ENCODE data around the gene MSMB.
"Not testable (repeated sequence)": the region's sequence is repeated elsewhere in the genome, so short reads cannot be mapped to it uniquely, and the experiment has no call there.

Gene MSMB

DNA sequence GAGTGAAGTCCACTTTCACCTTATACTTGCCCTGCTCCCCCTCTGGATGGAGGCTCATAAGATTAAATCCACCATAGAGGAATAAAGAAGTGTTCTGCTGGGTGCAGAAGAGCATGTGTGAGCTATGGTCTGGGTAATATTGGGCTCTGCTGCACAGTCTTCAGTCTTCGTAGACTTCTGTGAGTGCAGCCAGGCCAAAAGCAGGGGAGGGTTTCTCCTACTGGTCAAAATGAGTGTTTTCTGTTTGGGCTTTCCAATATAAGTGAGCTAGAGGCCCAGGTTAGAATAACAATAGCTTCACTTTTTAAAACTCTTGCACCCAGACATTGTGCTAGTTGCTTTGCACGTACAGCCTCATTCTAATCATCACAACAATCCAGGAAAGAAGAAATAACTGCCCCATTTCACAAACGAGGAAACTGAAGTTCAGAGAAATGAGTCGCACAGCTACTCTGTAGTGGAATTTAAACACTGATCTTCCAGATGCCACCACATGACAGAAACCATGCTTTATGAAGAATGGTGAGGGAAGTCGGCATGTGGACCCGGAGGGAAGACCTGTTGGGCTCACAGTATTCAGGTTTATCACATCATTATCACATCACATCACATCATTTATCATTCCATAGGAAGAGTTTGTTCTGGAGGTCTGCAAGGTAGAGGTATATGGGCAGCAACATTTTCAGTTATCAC lies 23.8 kb upstream of the MSMB start:
- no peak for DNase-seq

DNA sequence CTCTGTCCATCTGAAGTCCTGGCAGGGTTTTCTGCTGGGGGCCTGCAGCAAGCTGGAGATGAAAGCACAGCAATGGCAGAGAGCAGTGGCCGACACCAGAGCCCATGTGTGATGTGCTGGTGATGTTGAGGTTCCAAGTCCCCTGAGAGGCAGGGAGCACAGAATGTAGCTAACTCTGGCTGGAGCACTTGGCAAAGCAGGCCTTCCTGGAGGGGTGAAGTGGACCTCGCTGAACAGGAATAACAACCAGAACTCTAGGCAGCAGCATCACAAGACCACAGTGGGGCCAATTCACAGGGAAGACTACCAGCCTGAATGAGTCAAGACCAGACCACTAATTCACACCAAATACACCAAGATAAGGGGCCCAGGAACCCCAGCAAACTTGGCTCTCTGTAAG lies 22.8 kb upstream of the MSMB start:
- DNase-seq = no peak

DNA sequence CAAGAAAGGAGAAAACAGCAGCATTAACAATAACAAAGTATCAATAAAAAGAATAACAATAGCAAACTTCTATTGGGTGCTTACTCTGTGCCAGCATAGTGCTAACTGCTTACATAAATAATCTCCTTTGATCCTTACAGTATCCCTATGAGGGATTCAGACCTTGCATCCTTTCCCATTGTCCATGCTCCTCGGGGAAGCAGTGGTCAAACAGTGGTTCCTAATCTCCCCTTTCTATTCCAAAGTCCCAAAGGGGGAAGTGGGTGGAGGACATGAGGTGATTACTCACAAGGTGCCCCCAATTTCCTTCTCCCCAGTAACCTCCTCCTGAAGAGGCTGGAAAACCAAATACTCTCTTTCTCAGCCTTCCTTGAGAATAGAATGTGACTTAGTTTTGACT lies 22.0 kb upstream of the MSMB start:
- DNase-seq = no peak

DNA sequence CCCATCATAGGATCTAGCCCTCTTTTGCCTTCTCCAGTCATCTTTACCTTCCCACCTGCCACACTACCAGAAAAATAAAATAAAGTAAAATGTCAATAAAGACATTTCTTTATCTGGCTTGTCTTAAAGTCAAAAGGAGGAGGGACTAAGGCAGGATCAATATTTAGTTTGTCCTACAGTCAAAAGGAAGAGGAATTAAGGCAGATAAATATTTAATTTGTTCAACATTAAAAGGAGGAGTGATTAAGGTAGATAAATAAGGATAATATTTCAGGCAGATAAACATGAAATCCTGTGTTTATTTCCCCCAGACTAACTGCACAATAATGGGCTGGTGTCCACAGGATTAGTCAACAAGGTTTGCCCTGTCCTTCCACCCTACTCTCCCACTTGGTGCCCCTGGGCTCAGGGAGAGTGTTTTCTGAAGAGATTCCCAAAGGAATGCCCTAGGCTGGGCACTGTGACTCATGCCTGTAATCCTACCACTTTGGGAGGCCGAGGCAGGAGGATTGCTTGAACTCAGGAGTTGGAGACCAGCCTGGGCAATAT lies 18.3 kb upstream of the MSMB start:
- no peak for DNase-seq

DNA sequence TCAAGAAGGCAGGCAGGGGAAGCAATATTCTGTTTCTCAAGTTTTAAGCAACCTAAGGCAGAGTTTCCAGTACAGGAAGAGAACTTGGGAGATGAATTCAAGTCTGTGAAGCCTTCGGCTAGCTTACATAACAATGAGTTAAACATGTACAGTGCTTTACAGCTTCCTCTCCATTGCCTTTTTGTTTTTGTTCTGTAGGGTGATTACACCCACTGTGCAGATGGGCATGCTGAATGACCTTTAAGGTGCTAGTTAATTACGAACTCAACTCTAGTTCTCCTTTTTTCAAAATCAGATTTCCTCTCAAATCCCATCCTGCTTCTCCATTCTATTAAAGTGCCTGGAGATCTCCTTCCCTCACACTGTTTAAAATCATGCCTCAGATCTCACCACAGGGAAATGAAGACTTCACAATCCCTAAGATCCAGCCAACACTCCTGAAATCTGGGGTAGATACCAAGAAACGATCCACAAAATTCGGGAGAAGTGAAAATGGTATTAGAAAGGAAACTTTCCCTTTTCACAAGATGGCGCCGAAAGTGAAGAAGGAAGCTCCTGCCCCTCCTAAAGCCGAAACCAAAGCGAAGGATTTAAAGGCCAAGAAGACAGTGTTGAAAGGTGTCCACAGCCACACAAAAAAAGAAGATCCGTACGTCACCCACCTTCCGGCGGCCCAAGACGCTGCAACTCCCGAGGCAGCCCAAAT lies 16.8 kb upstream of the MSMB start:
- DNase-seq = no peak

DNA sequence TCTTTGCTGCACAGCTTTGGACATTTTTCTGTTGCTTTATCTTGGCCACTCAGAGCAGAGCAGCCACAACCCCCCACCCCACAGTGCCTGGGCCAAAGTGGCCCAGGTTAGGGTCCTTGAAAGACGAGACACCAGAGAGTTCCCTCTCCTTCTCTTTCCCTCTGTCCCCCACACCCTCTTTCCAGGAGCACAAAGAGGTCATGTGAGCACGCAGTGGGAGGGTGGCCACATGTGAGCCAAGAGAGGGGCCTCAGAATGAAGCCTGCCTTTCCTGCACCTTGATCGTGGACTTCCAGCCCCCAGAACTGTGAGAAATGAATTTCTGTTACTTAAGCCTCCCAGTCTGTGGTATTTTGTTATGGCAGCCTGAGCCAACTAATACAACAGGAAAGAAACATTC lies 14.6 kb upstream of the MSMB start:
- DNase-seq = no peak

DNA sequence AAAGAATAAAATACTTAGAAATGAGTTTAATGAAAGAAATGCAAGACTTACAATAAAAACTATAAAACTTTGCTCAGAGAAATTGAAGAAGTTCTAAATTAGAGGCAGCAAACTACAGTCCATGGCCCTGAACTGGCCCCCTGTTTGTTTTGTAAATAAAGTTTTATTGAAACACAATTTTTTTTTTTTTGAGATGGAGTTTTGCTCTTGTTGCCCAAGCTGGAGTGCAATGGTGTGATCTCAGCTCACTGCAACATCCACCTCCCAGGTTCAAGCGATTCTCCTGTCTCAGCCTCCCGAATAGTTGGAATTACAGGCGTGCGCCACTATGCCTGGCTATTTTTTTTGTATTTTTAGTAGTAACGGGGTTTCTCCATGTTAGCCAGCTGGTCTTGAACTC lies 11.9 kb upstream of the MSMB start:
- not testable (repeated sequence) for DNase-seq

DNA sequence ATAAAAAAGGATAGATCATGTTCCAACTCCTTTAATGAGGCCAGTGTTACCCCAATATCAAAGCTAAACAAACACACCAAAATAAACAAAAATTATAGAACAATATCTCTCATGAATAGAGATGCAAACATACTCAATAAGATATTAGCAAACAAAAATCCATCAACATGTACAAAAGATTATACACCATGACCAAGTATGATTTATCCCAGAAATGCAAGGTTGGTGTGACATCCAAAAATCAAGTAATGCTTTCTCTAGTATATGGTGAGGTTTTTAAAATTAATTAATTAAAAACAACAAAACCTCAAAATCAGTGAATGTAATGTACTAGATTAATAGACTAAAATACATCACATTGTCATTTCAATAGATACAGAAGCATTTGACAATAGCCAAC lies 11.0 kb upstream of the MSMB start:
- no peak for DNase-seq

DNA sequence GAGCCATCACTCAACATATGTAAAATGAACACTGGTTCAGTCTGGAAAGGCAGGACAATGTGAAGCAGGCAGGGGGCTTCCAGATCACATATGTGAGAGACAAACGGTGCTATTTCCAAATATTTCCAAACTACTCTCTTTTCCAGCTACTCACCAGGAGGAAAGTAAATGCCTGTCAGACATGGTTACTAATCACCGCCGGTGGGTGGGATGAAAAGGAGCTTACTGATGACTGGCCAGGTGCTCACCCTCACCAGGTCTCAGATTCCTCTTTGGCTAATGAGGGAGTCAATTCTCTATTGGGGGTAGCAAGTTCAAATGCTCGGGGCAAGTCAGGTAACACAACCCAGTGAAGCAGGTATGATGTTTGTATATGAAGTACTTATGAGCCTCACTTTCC lies 9.7 kb upstream of the MSMB start:
- DNase-seq = no peak

DNA sequence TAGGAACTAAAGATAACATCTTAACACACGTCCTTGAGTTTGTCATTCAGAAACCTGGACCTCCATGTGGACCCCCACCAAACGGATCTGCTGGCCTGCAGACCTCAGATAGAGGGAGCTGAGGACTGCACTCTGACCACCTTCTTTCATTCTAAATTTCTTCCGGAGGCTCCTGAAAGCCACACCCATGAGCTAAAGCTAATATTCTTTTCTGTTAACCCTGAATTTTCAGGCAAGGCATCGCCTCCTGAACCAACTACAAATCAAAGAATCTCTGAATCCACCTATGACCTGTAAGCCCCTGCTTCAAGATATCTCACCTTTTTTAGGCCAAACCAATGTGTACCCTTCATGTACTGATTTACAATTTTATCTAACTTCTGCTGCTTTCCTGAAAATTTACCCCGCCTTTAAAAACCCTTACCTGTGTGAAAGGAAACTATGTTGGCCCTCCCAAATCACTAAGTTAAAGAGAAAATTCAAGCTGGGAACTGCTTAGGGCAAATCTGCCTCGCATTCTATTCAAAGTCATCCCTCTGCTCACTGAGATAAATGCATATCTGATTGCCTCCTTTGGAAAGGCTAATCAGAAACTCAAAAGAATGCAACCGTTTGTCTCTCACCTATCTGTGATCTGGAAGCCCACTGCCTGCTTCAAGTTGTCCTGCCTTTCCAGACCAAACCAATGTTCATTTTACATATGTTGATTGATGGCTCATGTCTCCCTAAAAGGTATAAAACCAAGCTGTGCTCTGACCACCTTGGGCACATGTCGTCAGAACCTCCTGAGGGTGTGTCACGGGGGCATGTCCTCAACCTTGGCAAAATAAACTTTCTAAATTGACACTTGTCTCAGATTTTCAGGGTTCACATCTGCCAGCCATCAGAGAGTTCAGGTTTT lies 7.7 kb upstream of the MSMB start:
- DNase-seq = no peak

DNA sequence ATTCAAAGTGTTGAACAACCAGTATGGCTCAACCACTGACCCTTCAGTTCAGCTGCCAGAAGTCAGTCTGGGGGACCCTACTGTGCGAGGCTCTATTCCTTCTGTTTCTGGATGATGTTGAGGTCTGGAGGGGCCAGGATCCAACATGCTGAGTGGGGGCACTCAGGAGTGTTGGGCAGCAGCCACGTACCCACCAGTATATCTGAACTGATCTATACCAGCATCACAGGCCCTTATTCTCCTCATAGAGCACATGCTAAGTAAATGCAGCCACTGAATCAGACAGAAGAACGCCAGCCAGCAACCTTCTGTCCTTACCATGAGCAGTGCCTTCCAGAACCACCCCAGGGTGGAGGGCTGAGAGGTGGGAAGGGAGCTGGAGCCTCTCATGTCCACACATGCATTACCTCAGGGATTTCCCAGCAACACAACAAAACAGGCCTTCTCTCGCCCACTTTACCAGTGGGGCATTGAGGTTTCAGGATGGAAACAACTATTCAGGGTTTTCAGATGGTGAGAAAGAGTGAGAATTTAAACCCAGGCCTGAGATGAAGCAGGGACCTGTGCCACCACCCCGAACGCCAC lies 6.8 kb upstream of the MSMB start:
- no peak for DNase-seq

DNA sequence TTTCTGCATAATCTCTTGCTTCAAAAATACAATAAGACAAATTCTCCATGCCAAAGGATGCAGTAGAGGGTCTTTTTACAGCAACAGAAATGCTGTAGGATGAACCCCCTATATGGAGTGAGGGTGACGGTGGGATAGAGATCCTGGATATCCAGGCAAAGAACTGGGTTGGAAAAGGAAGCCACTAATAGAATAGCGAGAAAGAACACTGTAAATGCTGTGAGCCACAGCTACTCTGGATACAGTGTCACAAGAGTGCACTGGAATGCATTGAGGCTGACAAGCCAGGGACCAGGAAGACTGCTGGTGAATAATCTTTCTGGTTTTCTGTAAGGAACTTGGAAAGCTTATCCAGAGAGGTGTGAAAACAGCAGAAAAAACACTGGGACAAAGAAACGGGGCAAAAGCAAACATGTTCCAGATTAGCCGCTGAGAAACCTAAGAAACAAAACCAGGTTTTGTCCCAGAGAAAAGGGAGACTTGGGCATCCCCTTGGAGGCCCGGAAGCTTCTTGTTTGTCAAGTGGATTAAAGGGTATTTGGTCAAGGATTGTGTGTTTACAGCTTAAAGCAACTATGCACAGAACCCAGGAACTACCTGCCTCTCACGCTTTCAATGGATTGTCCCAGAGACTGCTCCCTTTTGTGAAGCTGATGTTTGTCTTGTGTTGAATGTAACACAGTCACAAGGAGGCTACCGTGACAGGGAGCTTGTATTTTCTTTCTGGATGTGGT lies 6.2 kb upstream of the MSMB start:
- DNase-seq = no peak

DNA sequence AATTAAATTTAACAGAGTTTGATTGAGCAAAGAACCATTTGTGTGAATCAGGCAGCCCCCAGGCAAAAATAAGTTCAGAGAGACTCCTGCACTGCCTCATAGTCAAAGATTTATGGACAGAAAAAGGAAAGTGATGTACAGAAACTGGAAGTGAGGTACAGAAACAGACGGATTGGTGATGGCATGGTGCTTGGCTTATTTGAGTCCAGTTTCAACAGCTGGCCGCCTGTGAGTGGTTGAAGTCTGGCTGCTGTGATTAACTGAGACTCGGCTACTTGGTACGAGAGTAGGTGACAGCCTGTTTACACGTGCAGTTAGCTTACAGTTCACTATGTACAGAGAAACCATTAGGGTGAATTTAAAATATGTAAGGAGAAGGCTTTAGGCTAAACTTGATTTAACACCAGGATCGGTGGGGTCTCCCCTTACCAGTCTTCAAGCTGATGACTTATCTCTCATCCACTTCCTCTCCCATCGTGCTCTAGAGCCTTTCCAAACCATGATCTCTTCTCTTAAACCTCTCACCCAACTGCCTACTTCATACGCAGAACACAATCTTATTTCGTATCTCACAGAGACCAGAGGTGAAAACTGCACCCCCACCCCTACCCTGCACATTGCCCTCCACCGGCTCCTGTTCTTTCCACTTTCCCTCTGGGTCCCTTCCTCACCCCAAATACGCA lies 5.0 kb upstream of the MSMB start:
- peak; percentile 37 for DNase-seq

DNA sequence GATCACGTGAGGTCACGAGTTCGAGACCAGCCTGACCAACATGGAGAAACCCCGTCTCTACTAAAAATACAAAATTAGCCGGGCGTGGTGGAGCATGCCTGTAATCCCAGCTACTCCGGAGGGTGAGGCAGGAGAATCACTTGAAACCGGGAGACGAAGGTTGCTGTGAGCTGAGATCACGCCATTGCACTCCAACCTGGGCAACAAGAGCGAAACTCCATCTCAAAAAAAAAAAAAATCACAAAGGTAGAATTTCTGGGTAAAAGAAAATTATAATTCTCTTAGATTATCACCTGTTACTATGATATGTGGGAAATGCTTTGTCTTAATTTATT lies 3.4 kb upstream of the MSMB start:
- not testable (repeated sequence) for DNase-seq

DNA sequence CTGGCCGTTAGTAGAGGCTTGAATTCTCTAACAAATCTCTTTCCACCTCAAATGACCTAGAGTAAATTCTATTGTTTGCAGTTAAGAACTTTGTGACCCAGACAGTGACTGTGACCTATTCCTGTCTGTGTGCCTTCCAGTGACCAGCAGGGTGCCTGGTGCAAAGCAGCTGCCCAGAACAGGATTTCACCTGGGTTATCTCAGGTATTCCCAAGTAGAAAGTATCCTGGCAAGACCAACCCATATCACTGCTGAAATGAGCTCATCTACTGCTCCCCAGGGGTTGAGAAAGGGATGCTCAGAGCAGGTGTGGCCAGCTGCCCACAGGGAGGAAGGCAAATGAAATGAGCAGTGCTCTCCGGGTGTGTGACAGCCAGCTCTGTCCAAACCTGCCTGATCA lies 2.1 kb upstream of the MSMB start:
- DNase-seq = no peak

DNA sequence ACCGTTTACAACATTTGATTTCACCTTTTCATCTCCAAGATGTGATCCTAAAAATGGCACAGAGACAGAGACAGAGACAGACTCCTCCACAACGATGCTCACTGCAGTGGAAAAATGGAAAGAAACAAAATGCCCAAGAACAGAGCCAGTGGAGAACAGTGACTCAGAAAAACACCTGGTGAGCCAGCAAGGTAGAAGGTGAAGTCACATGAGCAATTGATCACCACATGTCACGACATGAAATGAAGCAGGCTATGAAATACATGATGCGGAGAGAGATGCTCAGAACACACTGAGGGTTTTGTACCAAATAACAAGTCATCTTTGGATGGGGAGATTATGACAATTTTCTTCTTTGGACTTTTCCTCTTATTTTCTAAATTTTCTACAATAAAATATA lies 3.5 kb downstream of the MSMB start:
- DNase-seq = no peak

DNA sequence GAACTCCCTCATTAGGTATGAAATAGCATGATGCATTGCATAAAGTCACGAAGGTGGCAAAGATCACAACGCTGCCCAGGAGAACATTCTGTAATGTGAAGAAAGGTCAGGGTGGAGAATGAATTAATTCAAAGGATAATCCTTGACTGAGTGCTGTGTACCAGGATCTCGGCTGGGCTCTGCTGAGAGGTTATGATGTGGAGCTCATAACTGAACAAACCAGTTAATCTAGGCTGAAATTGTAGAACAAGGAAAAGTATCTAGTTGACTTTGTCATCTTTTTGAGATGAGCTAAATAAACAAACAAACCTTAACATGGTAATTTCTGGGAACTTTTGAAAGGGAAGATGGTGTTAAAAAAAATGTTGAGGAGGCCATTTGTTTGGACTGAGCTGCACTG lies 6.1 kb downstream of the MSMB start:
- DNase-seq = no peak

DNA sequence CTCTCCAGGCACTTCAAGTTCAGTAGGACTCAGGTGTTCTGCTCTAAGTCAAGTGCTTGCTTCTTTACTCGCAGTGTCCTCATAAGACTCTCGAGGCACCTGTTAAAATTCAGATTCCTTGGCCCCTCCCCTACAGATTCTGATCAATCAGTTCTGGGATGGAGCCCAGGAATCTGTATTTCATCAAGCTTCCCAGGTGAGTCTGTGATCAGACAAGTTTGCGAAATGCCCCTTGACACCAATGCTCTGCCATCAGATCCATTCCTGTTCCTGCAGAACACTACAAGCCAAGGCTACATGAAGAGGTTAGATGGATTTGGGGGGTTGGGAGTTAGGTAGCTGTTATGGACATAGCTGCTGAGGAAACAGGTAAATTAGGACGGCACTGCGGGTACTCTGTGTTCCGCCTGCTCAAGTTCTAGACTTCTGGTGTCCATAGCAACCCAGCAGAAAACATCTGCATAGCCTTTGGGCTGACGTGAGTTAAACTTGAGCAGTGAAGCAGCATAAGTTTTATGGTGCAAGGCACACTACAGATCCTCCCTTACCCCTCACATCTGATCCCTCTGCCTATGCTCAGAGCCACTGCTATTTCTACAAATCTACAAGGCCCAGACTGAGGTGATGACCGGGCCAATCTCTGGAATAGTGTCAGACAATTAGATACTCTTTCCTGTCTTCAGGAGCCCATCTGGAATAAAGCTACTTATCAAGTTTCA lies 8.8 kb downstream of the MSMB start:
- no peak for DNase-seq

DNA sequence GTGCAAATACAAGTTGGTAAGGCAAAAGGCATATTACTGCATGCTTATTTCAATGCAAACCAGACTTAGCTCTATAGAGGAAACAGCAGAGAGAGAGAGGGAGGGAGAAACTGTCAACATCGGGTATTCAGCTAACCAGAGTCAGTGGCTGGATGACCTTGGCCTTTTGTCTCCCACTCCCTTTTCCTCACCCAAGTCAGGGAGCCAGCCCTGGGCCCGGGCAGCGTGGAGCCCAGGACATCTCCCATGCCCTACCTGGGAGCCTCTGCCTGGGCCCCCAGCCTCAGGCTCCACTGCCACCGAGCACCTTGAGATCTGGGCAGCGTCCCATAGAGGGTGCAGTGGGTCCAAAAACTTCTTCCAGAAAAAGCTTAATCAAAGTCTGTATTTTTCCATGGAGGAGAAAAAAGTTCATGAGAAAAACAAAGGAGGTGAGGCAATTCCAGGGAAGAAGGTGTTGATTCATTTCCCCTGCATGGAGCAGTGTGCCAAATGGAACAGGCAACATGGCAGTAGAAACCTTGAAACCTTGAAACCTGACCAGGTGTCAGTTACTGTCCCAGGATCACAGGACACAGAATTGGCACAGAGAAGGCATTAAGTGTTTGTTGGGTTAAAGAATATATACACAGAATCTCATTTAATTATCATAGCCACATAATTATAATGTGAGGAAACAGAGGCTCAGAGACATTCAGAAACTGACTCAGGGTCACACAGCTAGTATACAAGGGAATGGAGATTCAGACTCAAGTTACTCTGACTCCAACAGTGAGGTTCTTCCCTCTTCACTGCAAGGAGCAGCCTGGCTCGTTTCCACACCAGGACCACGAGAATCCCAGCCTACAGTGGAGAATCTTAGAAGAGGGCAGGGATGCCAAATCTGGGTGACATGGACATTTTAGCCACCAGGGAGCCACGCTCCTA lies 9.9 kb downstream of the MSMB start:
- no peak for DNase-seq

DNA sequence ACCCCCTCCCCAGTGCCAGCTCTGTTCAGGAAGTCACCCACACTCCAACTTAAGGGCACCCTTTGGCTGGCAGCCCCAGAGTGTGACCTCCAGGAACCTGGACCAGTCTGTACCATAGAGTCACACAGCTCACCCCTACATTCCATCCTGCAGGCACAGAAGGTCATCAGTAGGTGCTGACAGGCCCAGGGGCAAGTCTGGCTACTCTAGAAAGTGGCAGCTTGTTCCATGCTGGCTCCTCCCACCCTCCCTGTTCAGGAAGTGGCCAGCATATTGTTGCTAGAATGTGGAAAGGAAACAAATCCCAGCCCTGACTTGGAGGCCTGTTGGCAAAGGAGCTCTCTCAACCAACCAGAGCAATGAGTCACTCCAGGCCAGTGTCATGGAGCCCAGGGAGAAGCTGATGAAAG lies 12.5 kb downstream of the MSMB start:
- DNase-seq = no peak
